NCI-H748 treated with DMSO at 0.1 percent for 48 hours (cell line): ENCODE data around the gene HDDC2.

ENCODE experiments used
- DNase-seq: peaks from one replicate; lab custom pipeline; 2025; lab: John Stamatoyannopoulos, UW

The HDDC2 gene

DNA sequence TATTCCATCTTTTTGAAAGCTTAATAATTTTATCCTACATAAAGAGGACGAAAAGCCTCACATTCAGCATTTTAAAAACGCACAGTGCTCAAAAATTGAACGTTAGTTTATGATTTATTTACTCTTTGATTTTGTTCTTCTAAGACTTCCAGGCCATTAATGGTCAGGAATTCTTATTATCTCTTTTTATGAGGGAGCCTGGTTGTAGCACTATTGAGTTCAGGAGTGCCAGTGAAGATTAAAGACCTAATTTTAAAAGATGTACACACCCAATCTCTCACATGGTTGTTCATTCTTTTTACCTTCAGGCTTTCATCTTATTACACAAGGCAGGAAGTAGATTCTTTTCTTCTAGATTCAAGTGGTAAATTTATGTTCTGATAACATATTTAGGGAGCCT is 68.6 kb downstream of the HDDC2 start:
- no peak for DNase-seq

DNA sequence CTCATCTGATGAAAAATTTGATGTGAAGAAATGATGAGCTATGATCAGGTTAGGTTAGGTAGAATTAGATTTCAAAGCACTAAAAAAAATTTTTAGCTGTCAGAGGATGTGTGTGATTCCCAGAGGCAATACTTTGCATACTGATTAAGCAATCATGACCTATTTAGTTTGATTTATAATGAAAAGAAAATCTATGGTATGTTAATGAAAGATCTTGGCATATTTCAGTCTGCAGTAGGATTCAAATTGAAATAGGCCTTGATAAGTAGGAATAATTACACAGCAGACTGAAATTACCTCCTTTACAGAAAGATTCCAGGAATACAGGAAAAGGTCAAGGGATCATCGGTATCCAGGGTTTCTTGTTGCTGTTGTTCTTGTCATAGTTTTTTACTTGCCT is 69.3 kb downstream of the HDDC2 start:
- no peak for DNase-seq

DNA sequence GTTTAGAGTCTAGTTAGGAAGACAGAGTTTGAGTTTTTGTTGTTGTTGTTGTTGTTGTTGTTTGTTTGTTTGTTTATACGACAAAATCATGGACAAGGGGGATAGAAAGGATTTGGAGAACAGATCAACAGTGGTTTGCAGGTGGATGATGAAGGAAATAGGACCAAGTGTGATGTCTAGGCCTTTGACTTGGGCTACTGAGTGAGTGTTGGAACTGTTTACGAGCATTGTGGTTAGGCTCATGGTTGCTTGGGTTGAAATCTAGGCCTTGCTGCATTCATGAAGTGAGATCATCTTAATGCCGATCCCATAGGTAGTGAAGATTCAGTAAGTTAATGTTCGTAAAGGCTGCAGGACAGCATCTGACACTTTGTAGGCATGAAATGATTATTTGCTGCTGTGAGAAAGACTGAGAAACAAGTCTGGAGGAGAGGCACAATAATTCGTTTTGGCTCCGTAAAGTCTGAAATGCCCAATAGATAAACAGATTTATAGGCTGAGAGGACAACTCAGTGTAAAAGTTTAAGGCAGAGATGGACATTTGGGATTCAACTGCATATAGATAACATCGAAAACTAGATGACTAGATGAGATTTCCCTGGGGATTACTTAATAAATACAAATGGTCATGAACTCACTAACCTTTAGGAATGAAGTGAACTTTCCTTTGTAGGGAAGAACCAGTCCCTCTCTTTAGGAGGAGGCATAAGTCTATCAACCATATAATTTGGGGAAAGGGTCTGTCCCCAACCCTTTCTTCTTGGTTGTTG is 70.0 kb downstream of the HDDC2 start:
- no peak for DNase-seq

DNA sequence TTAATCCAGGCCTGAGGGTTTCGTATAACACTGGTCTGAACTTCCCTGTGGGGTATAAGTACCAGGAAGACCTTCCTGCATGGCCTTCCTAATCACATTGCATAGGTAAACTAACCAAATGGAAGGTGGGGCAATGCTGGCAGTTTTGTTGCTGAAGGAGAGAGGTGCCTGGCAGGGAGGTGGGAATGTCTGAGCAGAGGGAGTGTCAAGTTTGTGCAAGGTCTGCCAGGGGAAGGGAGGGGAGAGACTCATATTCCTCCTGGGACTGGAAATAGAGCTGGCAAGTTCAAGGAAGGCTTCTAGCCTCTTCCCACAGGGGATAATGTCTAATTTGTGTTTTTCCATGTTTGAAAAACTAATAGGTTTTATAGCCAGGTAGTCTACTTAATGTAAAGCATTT is 70.6 kb downstream of the HDDC2 start:
- DNase-seq, result no peak

DNA sequence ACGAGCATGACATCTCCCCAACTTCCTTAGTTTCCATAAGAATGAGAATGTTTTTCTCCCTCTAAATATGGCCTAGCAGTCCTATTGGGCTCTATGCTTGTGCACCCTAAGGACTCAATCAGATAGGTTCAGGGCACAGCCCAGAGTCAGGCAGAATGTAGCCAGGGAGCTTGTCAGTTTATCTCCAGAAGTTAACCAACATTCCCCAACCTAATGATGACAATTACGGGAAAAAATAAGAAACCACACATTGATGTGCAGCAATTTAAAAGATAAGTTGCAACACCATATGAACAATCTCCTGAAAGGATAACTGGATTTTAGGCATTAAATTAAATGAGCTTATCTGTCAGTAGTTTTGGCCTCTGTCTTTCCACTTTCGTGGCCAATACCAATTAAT is 71.1 kb downstream of the HDDC2 start:
- no peak for DNase-seq

DNA sequence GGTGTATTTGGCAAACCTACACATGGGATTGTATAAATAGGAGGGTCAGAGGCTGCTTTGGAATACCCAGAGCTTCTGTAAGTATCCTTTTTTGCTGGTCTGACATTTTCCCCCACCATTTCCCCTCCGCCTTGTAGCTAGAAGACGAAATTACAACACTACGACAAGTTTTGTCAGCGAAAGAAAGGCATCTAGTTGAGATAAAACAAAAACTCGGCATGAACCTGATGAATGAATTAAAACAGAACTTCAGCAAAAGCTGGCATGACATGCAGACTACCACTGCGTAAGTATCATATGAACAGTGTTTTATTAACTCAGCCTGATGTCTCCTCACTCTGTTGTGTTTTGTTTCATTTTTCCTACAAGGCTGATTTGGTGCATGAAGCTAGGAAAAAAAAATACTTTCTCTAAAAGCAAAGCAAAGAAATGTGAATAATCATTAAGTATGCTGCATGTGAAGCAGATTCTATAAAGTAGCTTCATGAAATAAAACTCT is 72.7 kb downstream of the HDDC2 start:
- no peak for DNase-seq

DNA sequence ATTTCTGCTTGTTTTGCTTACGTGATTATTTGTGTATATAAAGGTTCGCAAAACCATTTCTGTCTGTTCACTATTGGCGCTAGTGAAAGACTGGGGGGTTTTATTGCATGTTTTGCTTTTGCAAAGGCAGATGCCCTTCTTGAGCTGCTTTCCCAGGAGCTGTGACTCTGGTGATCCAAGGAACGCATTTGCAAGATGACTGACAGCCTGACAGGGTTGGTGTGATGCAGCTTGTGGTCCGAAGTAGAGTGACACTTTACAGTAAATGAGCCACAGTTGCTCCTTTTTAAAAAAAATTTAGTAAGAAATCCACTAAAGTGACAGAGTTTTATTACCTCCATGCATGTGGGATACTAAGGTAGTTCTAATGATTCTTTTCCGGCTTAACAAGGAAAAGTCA is 74.5 kb downstream of the HDDC2 start:
- no peak for DNase-seq
